Dermis microvascular lymphatic vessel endothelial cell (primary cell): ENCODE measurements around the gene QARS1. TPM values are rescaled to one million over a fixed set of nuclear protein-coding genes. Genes with fewer than 3 reads are reported as not detected.

ENCODE experiments used
- DNase-seq, 2 donors: peaks; one replicate each; pipeline versions ENCODE4 v3.0.0 to v3.0.0-alpha.2; 2010; ENCODE audit warnings: low read depth in 2 of 2
- total RNA-seq: library from RNA; depleted of rRNA; stranded (reverse); fragments of >200 nt; gene quantifications from 2 replicates; pipeline ENCODE4 v1.2.1, GENCODE V29; 2014

QARS1 gene
- total RNA-seq, 1 donor from 2014 or later: 339 TPM

DNA sequence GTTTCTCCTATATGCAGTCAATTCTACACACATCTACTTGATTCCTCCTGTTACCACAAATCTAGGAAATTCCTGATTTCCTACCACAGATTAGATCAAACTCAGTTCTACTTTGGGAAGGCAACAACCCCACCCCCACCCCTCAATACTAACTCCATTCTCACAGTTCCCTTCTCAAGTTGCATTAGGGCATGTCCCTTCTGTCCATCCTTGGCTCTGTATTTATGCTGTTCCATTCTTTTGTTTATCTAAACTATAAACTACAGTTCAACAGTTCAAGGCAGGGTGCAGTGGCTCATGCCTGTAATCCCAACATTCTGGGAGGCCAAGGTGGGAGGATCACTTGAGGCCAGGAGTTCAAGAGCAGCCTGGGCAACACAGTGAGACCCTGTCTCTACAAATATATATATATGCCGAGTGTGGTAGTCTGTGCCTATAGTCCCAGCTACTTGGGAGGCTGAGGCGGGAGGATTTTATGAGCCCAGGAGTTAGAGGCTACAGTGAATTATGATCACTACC is 50.2 kb downstream of the QARS1 start:
- no peak for DNase-seq

DNA sequence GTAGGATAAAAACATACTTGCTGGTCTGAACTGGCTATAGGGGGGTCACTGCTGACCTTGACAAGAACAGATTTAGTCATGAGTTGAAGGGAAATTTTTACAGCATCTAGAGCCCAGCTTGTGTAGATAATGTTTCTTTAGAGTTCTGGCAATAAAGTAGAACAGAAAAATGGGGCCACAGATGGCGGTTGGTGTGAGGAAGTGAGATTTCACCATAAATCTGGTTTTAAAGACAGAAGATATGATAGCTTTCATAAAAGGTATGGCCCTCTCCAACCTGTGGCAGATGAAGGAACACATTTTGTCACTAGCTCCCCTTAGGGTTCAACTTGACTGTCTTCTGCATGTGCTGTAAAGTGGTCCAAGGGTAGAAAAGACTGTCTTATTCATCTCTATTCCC is 51.0 kb downstream of the QARS1 start:
- DNase-seq: no peak

Other genes with a start within 250 kb of the QARS1 start
- gene SLC25A20, start 205.9 kb downstream of the QARS1 start, total RNA-seq: 17.5 and 23.4 TPM in 2 replicates
- gene ARIH2, start 185.9 kb downstream of the QARS1 start, total RNA-seq: 54.7 and 74.6 TPM in 2 replicates
- gene P4HTM, start 114.5 kb downstream of the QARS1 start, total RNA-seq: 4.5 and 4.7 TPM in 2 replicates
- 72.4 and 108 TPM in 2 replicates for gene WDR6, start 97.4 kb downstream of the QARS1 start, total RNA-seq
- 31.6 and 38.6 TPM in 2 replicates for gene DALRD3, start 86.2 kb downstream of the QARS1 start, total RNA-seq
- 52.9 and 76.2 TPM in 2 replicates for gene NDUFAF3, start 82.6 kb downstream of the QARS1 start, total RNA-seq
- 249 and 328 TPM in 2 replicates for gene IMPDH2, start 75.4 kb downstream of the QARS1 start, total RNA-seq
- 52.0 and 54.0 TPM in 2 replicates for gene QRICH1, start 10.7 kb downstream of the QARS1 start, total RNA-seq
- 30.4 and 41.0 TPM in 2 replicates for gene USP19, start 16.1 kb upstream of the QARS1 start, total RNA-seq
- gene LAMB2, start 28.3 kb upstream of the QARS1 start, total RNA-seq: 657 and 1,145 TPM in 2 replicates
- 11.8 and 19.5 TPM in 2 replicates for gene CCDC71, start 61.6 kb upstream of the QARS1 start, total RNA-seq
- 47.4 and 78.3 TPM in 2 replicates for gene KLHDC8B, start 66.8 kb upstream of the QARS1 start, total RNA-seq
- 1.3 and 3.7 TPM in 2 replicates for gene C3orf62, start 172.5 kb upstream of the QARS1 start, total RNA-seq
- gene USP4, start 235.3 kb upstream of the QARS1 start, total RNA-seq: 20.4 and 26.9 TPM in 2 replicates